A549 (cell line): ENCODE measurements around the gene ATXN2.

ENCODE experiments used
- CTCF ChIP-seq: fragments of >200 bp; sonication (Bioruptor Twin); formaldehyde crosslinking; IDR thresholded peaks from 3 replicates; pipeline ENCODE4 v1.5.1; 2016
- EP300 ChIP-seq, 2 experiments: fragments of >200 bp; sonication (Bioruptor Twin); formaldehyde crosslinking; IDR thresholded peaks; 2 replicates in 1 of 2; 3 replicates in 1 of 2; pipeline ENCODE4 v1.6.1; 2016 to 2017
- POLR2A ChIP-seq: IDR thresholded peaks from 2 replicates; pipeline ENCODE4 v1.6.1; 2012; ENCODE audit warnings: mild to moderate bottlenecking, low read length
- RNF2 ChIP-seq: fragments of 200-600 bp; sonication (generic); IDR thresholded peaks from 2 replicates; pipeline ENCODE4 v1.6.1; 2016; ENCODE audit warnings: low read depth, mild to moderate bottlenecking, antibody characterized with exemption, moderate library complexity, borderline replicate concordance

- TF ChIP-seq CTCF (no peak), RNF2 (no peak), POLR2A (no peak), EP300 (IDR thresholded peaks at IDR 0.05) (no peak)
Measured at GRCh38 chr12:111616177-111616623, 17.1 kb upstream of the ATXN2 start.
